Endothelial cell of umbilical vein (primary cell): ENCODE results near the gene CCDC88B. TPM values are rescaled to one million over a fixed set of nuclear protein-coding genes. Genes with fewer than 3 reads are reported as not detected.

Source experiments
- BruUV-seq: library from RNA; stranded (reverse); fragments of 400-500 nt; replicated peaks from 2 replicates; lab custom pipeline; 2021; lab: Mats Ljungman, UMichigan
- CTCF ChIA-PET: fragments of 300-600, 350-600 bp; sonication (Branson Sonifier 250); formaldehyde crosslinking; loops from one replicate; lab custom pipeline; 2021; ENCODE audit warnings: antibody characterized with exemption, inconsistent platforms; lab: Charles Lee
- POLR2A ChIA-PET: fragments of 300-600, 350-600 bp; sonication (Branson Sonifier 250); formaldehyde crosslinking; loops from one replicate; lab custom pipeline; 2021; ENCODE audit warnings: antibody characterized with exemption, inconsistent platforms; lab: Charles Lee
- DNase-seq: peaks from one replicate; pipeline ENCODE4 v3.0.0-alpha.2; 2011; ENCODE audit warnings: low read depth, low spot score
- FAIRE-seq: peaks from 2 replicates; lab custom pipeline; 2011; peaks lifted over from hg19 to GRCh38; lab: Jason Lieb, UNC
- H2AFZ ChIP-seq: 2 replicates; pipeline ENCODE4 v1.6.0; 2012; ENCODE audit warnings: low read depth, low read length, control low read depth, inconsistent platforms
- H3K27ac ChIP-seq: 2 replicates; pipeline ENCODE4 v1.5.1; 2011; ENCODE audit warnings: low read depth, mild to moderate bottlenecking, control low read depth, low read length, moderate library complexity; ENCODE audit not compliant: insufficient read depth
- H3K27me3 ChIP-seq, 2 experiments: 2 replicates each; pipeline versions ENCODE4 v1.6.0 to v1.6.1; 2011; ENCODE audit warnings: low read length in 2 of 2, mixed read lengths in 1 of 2; ENCODE audit not compliant: control insufficient read depth in 2 of 2, insufficient read depth in 2 of 2
- H3K36me3 ChIP-seq, 2 experiments: 2 replicates in 1 of 2; 3 replicates in 1 of 2; pipeline ENCODE4 v1.5.1; 2011; ENCODE audit warnings: low read length in 2 of 2, mild to moderate bottlenecking in 1 of 2, moderate library complexity in 1 of 2; ENCODE audit not compliant: control insufficient read depth in 2 of 2, insufficient read depth in 2 of 2; ENCODE audit errors: extremely low read depth in 1 of 2
- H3K4me1 ChIP-seq: 3 replicates; pipeline ENCODE4 v1.5.1; 2011; ENCODE audit warnings: mild to moderate bottlenecking, low read length; ENCODE audit not compliant: control insufficient read depth, insufficient read depth; ENCODE audit errors: extremely low read depth
- H3K4me2 ChIP-seq: 2 replicates; pipeline ENCODE4 v1.6.1; 2011; ENCODE audit warnings: low read length, control low read depth, mixed read lengths; ENCODE audit not compliant: insufficient read depth
- H3K4me3 ChIP-seq, 3 experiments: fragments of 200-600 bp in 1 of 3; sonication (generic), shearing (Covaris generic) in 1 of 3; replicated peaks in 1 of 3; 2 replicates each; pipeline ENCODE4 v1.5.1; 2011 to 2016; ENCODE audit warnings: control low read depth in 3 of 3, low read length in 3 of 3, mild to moderate bottlenecking in 2 of 3, inconsistent platforms in 1 of 3, low read depth in 1 of 3, moderate library complexity in 1 of 3; ENCODE audit not compliant: insufficient read depth in 1 of 3
- H3K79me2 ChIP-seq: 2 replicates; pipeline ENCODE4 v1.6.0; 2012; ENCODE audit warnings: low read length, inconsistent platforms; ENCODE audit not compliant: control insufficient read depth, insufficient read depth
- H3K9ac ChIP-seq: replicated peaks from 2 replicates; pipeline ENCODE3; 2011; ENCODE audit warnings: low read length, control low read depth; ENCODE audit not compliant: insufficient read depth; ENCODE audit errors: extremely low read depth
- H3K9me1 ChIP-seq: replicated peaks from 3 replicates; pipeline ENCODE4 v1.6.0; 2011; ENCODE audit warnings: mild to moderate bottlenecking, low read length; ENCODE audit not compliant: control insufficient read depth, insufficient read depth; ENCODE audit errors: extremely low read depth
- H3K9me3 ChIP-seq: replicated peaks from 2 replicates; pipeline ENCODE4 v1.5.1; 2012; ENCODE audit warnings: low read length, inconsistent platforms; ENCODE audit not compliant: control insufficient read depth, insufficient read depth
- H4K20me1 ChIP-seq: replicated peaks from 2 replicates; pipeline ENCODE3; 2011; ENCODE audit warnings: mild to moderate bottlenecking, low read length; ENCODE audit not compliant: control insufficient read depth, insufficient read depth; ENCODE audit errors: extremely low read depth
- CTCF ChIP-seq, 2 donors: IDR thresholded peaks; 1 replicate in 1 of 2; 2 replicates in 1 of 2; pipeline ENCODE4 v1.5.1; 2011; ENCODE audit warnings: low read length in 2 of 2, mild to moderate bottlenecking in 2 of 2, moderate library complexity in 2 of 2, control low read depth in 1 of 2, inconsistent platforms in 1 of 2, low read depth in 1 of 2; ENCODE audit not compliant: insufficient read depth in 1 of 2; ENCODE audit errors: extremely low read depth in 1 of 2
- EZH2 ChIP-seq: IDR thresholded peaks from 2 replicates; pipeline ENCODE4 v1.6.1; 2012; ENCODE audit warnings: borderline replicate concordance, low read depth, mild to moderate bottlenecking, moderate library complexity, low read length, inconsistent platforms; ENCODE audit not compliant: severe bottlenecking
- FOS ChIP-seq: IDR thresholded peaks from 2 replicates; pipeline ENCODE4 v1.6.1; 2011; ENCODE audit warnings: mild to moderate bottlenecking, low read length, moderate library complexity, borderline replicate concordance; ENCODE audit not compliant: insufficient read depth
- GATA2 ChIP-seq: IDR thresholded peaks from 2 replicates; pipeline ENCODE4 v1.7.0; 2011; ENCODE audit warnings: low read depth, mild to moderate bottlenecking, moderate library complexity, mixed read lengths, low read length; ENCODE audit not compliant: insufficient read length, insufficient read depth
- JUN ChIP-seq: IDR thresholded peaks from 2 replicates; pipeline ENCODE4 v1.6.1; 2011; ENCODE audit warnings: borderline replicate concordance, low read depth; ENCODE audit not compliant: insufficient read length, insufficient read depth
- MAX ChIP-seq: IDR thresholded peaks from 2 replicates; pipeline ENCODE4 v1.6.1; 2011; ENCODE audit not compliant: insufficient read depth, insufficient read length
- MYC ChIP-seq: IDR thresholded peaks from one replicate; pipeline ENCODE4 v1.6.1; 2011; ENCODE audit warnings: mild to moderate bottlenecking, low read depth, low read length
- POLR2A ChIP-seq: IDR thresholded peaks from 2 replicates; pipeline ENCODE4 v1.6.1; 2012; ENCODE audit warnings: low read depth, mild to moderate bottlenecking, control low read depth, low read length
- POLR2AphosphoS5 ChIP-seq: IDR thresholded peaks from 2 replicates; pipeline ENCODE4 v1.6.1; 2012; ENCODE audit warnings: low read depth, mild to moderate bottlenecking, control low read depth, low read length, moderate library complexity; ENCODE audit not compliant: insufficient read depth
- dilution Hi-C: fragments of 300-500 bp; cut with MboI; formaldehyde crosslinking; loops from one replicate; pipeline ENCODE4 v1.15.0; 2019; ENCODE audit warnings: low sequenced_read_pairs; ENCODE audit not compliant: extremely low pct_ligation_motif_present
- intact Hi-C: fragments of 100-400 bp; cut with micrococcal nuclease; formaldehyde crosslinking; loops from one replicate; pipeline ENCODE4 v1.10.0; 2022
- polyA plus RNA-seq, 4 experiments: library from polyadenylated mRNA; depleted of rRNA in 3 of 4; stranded (reverse) in 3 of 4; unstranded in 1 of 4; fragments of >200 nt; gene quantifications; 2 replicates each; pipeline versions ENCODE4 v1.2.1 to v1.2.3, GENCODE V29; 2011 to 2012; ENCODE audit warnings: missing spikeins in 1 of 4
- total RNA-seq: library from RNA; stranded (reverse); gene quantifications from 2 replicates; pipeline ENCODE4 v1.2.3, GENCODE V29; 2021

The CCDC88B gene
- total and polyA plus RNA-seq, 2 donors (not counting 3 experiments of a cell fraction or from before 2014, with no cell fraction given): 1.8 to 2.7 TPM

- Histone ChIP-seq H3K27me3 (peaks cover 48 to 70% of the 10 kb centered on the region in 2 experiments), H3K9me1 (no peaks in the 10 kb centered on the region), H3K9ac (no peak overlapping the region), H3K4me3 (no peak overlapping the region), H3K9me3 (no peaks in the 10 kb centered on the region), H4K20me1 (no peaks in the 10 kb centered on the region), H3K4me1 (peaks cover 17% of the 10 kb centered on the region), H3K4me2 (no peak overlapping the region), H2AFZ (no peak overlapping the region), H3K27ac (no peak overlapping the region), H3K36me3 (no peaks in the 10 kb centered on the region), H3K79me2 (no peaks in the 10 kb centered on the region)
- BruUV-seq: no TSS peak
- CTCF ChIA-PET: interaction anchor here (1.7 kb wide), 1 partner anchor 93 kb away, joined by 6 read pairs; no protein-coding TSS in a partner anchor
- TF ChIP-seq EZH2: peak; percentile 75
- no peak for TF ChIP-seq MYC
- FAIRE-seq (no peak), DNase-seq (no peak)
- POLR2A ChIA-PET: interaction anchor here (0.6 kb wide), 1 partner anchor 267 kb away, joined by 3 read pairs; no protein-coding TSS in a partner anchor
- dilution Hi-C loops (no loop called here), intact Hi-C loops (no loop called here)
Measured at GRCh38 chr11:64297699-64298358, 42.2 kb upstream of the CCDC88B start.

GRCh38 chr11:64298966-64299846 is 40.8 kb upstream of the CCDC88B start:
- Histone ChIP-seq H3K9me3 (no peaks in the 10 kb centered on the region), H3K4me2 (no peak overlapping the region), H3K36me3 (no peaks in the 10 kb centered on the region), H3K4me3 (peak overlapping the region in 1 of 3 experiments; percentile 15), H3K9ac (no peak overlapping the region), H3K9me1 (no peaks in the 10 kb centered on the region), H3K27me3 (peaks cover 42 to 58% of the 10 kb centered on the region in 2 experiments), H3K79me2 (no peaks in the 10 kb centered on the region), H3K4me1 (peaks cover 17% of the 10 kb centered on the region), H2AFZ (peak overlapping the region; percentile 50), H4K20me1 (no peaks in the 10 kb centered on the region), H3K27ac (no peak overlapping the region)
- dilution Hi-C loops: no loop called here
- FAIRE-seq (no peak), DNase-seq (peak; percentile 21)
- TF ChIP-seq FOS (no peak), POLR2A (no peak), MAX (no peak), GATA2 (no peak), EZH2 (no peak), JUN (no peak), CTCF (IDR thresholded peaks at IDR 0.05; ENCODE audit: extremely low read depth in 1 of 2, insufficient read depth in 1 of 2, low read depth in 1 of 2, low read length in 2 of 2) (no peak), MYC (no peak), POLR2AphosphoS5 (no peak)
- ChIA-PET CTCF (interaction anchor here (0.6 to 1.2 kb wide), 3 partner anchors 82 to 299 kb away, joined by 3 to 4 read pairs (median 3); no protein-coding TSS in a partner anchor), POLR2A (interaction anchor here (0.6 kb wide), 1 partner anchor 53 kb away, joined by 3 read pairs; no protein-coding TSS in a partner anchor)
- intact Hi-C loops: no loop called here
- BruUV-seq: no TSS peak
